ENCODE results near the gene NKX2-1.
"Not testable (repeated sequence)": the region's sequence is repeated elsewhere in the genome, so short reads cannot be mapped to it uniquely, and the experiment has no call there.

The NKX2-1 gene

GRCh38 chr14:36519431-36520321 lies at the start of gene NKX2-1:
NKX2-1 (minus strand) TSS chr14:36520232; CDS start chr14:36520129, 103 bp downstream.
- in situ Hi-C loops (cut with HindIII; ENCODE audit: low sequenced_read_pairs), result no loop called here
- TF ChIP-seq CTCF (IDR thresholded peaks at IDR 0.05; ENCODE audit: low read depth, low read length, missing control alignments), result no peak
- no peak for DNase-seq (ENCODE audit: low read depth)
- no peak within 1 kb of the TSS for H3K4me3 ChIP-seq (ENCODE audit: low read depth, low read length)

GRCh38 chr14:36556811-36557433 lies 36.9 kb upstream of the NKX2-1 start:
- no peak for DNase-seq (ENCODE audit: low read depth)
- in situ Hi-C loops (cut with HindIII; ENCODE audit: low sequenced_read_pairs), result no loop called here
- TF ChIP-seq CTCF (IDR thresholded peaks at IDR 0.05; ENCODE audit: low read depth, low read length, missing control alignments), result peak; percentile 90
- H3K4me3 ChIP-seq (ENCODE audit: low read depth, low read length), result no peak overlapping the region

GRCh38 chr14:36555998-36556743 lies 36.1 kb upstream of the NKX2-1 start:
- H3K4me3 ChIP-seq (ENCODE audit: low read depth, low read length), result no peak overlapping the region
- no peak for DNase-seq (ENCODE audit: low read depth)
- no peak for TF ChIP-seq CTCF (IDR thresholded peaks at IDR 0.05; ENCODE audit: low read depth, low read length, missing control alignments)
- in situ Hi-C loops (cut with HindIII; ENCODE audit: low sequenced_read_pairs), result no loop called here

GRCh38 chr14:36553656-36554260 lies 33.7 kb upstream of the NKX2-1 start:
- TF ChIP-seq CTCF (IDR thresholded peaks at IDR 0.05; ENCODE audit: low read depth, low read length, missing control alignments), result peak; percentile 77
- no peak overlapping the region for H3K4me3 ChIP-seq (ENCODE audit: low read depth, low read length)
- in situ Hi-C loops (cut with HindIII; ENCODE audit: low sequenced_read_pairs), result no loop called here
- DNase-seq (ENCODE audit: low read depth), result peak; percentile 37

- TF ChIP-seq CTCF (IDR thresholded peaks at IDR 0.05; ENCODE audit: low read depth, low read length, missing control alignments), result no peak
- no peak for DNase-seq (ENCODE audit: low read depth)
- H3K4me3 ChIP-seq (ENCODE audit: low read depth, low read length), result no peak overlapping the region
- in situ Hi-C loops (cut with HindIII; ENCODE audit: low sequenced_read_pairs), result no loop called here
Observed at GRCh38 chr14:36550899-36551298, 30.9 kb upstream of the NKX2-1 start.

- H3K4me3 ChIP-seq (ENCODE audit: low read depth, low read length); in situ Hi-C loops (cut with HindIII; ENCODE audit: low sequenced_read_pairs); DNase-seq (ENCODE audit: low read depth): not testable (repeated sequence)
Observed at GRCh38 chr14:36544280-36544679, 24.2 kb upstream of the NKX2-1 start.

All from astrocyte of the cerebellum (primary cell).